NCI-H748 (cell line): ENCODE results near the gene PLA2G2F.

Experiments
- DNase-seq: peaks from one replicate; lab custom pipeline; 2025; ENCODE audit not compliant: unreplicated experiment; lab: John Stamatoyannopoulos, UW

Gene PLA2G2F

DNA sequence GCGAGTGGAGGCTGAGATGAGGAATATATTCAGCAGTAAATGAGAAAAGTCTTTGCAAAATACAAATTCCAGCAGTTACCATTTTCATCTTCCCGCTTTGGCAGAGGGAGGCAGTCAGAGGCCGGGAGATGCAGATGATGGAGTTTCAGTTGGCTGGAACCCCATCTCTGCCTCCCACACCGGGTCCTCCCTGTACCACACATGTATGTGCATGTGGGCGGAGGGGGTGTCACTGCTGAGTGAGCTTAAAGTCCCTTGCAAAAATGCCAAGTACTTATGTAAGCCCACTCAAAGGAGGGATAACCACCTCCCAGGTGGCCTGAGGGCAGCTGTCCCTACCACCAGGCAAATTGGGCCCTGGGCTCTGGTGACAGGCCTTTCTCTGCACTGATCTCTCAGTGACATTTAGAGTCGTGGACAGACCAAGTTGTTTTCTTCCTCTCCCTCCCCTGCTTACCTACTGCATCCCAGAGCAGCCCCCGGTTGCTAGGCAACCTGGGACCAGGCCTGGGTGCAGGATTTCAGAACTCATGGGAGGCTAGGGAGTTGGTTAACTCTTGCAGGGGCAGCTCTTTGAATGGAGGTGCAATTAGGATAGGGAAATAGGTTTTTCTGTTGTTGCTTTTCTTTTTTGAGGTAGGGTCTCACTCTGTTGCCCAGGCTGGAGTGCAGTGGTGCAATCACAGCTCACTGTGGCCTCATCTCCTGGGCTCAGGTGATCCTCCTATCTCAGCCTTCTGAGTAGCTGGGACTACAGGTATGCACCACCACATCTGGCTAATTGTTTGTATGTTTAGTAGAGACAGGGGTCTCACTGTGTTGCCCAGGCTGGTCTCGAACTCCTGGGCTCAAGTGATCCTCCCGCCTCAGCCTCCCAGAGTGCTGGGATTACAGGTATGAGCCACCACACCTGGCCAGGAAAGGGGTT is 29.7 kb downstream of the PLA2G2F start:
- peak; percentile 17 for DNase-seq

DNA sequence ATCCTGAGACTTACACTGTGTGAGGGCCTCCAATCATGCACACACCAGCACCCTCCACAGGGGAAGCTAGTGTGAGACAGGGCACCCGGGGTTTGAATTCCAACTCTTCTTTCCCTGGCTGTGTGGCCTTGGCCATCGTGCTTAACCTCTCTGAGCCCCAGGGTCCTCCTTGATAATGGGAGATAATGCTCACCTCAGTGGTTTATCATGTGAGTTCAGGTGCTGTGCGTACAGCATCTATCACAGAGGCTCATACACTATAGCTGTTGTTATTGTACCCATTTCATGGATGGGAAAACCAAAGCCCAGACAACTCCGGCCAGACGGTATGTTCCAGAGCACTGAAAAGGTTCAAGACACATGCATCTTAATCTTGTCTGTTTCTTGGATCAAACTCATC is 30.8 kb downstream of the PLA2G2F start:
- no peak for DNase-seq

DNA sequence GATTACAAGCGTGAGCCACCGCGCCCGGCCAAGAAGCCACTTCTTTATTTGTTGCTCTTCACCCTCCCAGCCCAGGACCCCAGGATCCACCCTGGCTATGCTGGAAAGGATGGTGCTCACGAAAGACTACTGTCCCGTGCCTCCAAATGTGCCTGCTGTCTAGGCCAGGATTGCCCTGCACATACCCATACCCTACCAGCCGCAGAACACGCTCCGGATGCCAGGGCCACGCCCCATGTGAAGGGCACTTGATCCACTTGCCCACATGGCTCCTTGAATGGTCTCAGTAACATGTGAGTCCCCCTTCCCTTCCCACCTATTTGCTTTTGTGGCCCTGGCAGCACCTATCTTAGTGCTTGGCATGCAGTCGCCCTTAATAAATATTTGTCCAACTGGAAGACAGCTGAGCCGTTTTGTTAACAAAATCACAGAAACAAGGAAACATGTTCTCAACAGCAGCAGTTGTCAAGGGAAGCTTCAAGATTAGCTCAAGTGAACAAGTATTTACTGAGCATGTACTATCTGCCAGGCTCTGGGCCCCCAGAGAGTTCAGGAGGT is 33.0 kb downstream of the PLA2G2F start:
- DNase-seq, result no peak

- DNase-seq, result no peak
These were observed 36.0 kb downstream of the PLA2G2F start for GRCh38 chr1:20174937-20175666.

DNA sequence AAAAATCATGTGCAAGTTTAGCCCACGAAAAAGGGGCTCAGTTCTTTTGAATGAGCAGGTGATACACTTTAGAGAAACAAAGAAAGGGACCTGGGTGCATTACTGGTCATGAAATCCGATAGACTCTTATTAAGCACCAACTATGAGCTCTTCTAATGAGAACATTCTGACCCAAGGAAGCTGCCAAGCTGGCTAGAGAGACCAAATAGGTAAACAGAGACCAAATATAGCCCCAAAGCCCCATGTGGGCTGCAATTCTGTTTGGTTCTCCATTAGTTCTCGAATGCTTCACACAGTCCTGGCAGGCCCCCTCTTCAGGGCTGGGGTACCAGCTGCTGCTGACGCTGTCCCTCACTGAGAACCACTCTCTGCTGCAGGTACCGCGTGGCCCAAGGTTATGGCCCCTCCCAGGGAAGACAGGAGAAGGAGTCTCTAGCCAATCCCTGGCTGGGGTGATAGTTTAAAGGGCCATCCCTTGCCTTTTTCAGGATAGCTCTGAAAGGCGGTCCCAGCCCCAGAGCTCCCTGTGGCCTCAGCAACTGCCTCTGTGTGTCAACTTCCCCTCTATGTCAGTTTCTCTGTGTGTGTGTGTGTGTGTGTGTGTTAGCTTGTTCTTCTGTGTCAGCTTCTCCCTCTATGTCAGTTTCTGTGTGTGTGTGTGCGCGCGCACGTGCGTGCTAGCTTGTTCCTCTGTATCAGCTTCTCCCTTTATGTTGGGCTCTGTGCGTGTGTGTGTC is 39.7 kb downstream of the PLA2G2F start:
- no peak for DNase-seq

DNA sequence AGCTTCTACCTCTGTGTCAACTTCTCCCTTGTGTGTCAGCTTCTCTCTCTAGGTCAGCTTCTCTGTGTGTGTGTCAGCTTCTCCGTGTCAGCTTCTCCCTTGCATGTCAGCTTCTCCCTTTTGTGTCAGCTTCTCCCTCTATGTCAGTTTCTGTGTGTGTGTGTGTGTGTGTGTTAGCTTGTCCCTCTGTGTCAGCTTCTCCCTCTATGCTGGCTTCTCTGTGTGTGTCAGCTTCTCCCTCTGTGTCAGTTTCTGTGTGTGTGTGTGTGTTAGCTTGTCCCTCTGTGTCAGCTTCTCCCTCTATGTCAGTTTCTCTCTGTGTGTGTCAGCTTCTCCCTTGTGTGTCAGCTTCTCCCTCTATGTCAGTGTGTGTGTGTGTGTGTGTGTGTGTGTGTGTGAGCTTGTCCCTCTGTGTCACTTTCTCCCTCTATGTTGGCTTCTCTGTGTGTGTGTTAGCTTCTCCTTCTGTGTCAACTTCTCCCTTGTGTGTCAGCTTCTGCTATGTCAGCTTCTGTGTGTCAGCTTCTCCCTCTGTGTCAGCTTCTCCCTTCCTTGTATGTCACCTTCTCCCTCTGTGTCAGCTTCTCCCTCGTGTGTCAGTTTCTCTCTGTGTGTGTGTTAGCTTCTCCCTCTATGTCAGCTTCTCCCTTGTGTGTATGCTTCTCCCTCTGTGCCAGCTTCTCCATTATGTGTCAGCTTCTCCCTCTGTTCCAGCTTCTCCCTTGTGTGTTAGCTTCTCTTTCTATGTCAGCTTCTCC is 40.4 kb downstream of the PLA2G2F start:
- DNase-seq, result no peak

GRCh38 chr1:20180129-20180843 is 41.2 kb downstream of the PLA2G2F start:
- DNase-seq, result no peak

DNA sequence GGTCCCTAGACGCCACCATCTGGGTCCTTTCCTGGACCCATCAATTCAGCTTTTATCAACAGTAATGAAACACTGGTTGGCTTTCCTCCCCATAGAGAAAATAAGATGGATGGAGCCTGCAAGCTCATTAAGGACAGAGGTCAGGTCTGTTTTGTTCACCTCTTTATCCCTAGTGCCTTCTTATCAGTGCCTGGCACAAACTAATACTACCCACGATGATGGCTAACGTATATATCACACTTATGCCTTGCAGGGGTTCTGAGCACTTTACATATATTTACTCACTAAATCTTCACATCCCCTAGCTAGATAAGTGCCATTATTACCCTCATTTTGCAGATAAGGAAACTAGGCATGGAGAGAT is 41.7 kb downstream of the PLA2G2F start:
- no peak for DNase-seq

GRCh38 chr1:20182415-20182814 is 43.3 kb downstream of the PLA2G2F start:
- DNase-seq, result no peak

- no peak for DNase-seq
These were observed 43.9 kb downstream of the PLA2G2F start for GRCh38 chr1:20183035-20183434.

DNA sequence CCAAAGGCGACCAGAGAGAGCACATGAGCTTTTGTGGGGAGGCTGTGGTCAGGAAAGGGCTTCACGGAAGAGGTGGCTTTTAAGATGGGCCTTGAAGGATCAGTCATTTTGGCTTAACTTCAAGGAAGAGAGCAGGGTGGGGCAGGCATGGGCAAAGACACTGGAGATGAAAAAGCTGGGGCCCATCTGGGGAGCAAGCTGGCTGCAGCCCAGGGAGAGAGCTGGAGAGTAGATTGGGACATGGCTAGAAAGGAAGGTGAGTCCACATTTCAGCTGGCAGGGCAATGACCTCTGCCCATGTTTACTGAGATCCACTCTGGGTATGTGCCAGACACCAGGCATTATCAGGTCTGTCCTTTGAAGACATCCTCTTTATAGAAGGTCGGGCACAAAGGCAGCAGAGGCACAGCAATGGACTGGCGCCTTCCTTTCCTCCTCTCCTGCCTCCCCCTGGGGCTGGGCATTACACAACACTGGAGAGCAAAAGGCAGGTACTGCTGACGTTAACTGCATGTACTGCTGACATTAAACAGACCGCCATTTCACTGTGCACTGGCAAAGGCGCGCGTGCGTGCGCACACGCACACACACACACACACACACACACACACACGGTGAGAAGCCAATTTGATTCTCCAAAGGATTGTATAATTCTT is 44.6 kb downstream of the PLA2G2F start:
- DNase-seq, result no peak

DNA sequence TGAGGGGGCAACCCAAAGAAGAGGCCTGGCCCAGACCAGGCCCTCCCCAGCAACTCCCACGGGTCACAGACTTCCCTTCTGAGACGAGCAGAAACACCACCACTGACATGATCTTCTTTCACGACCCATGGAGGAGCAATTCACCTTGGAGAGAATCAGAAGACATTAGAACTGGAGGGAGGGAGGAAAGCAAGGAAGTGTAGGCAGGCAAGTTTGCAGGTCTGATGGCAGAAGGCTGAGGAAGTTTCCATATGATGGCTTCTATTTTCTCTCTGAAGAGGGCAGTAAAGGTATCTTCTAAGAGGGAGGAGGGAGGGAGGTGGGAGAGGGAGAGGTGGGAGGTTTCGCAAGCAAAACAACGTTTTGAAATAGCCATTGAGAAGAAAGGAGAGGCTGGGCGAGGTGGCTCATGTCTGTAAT is 45.4 kb downstream of the PLA2G2F start:
- no peak for DNase-seq

DNA sequence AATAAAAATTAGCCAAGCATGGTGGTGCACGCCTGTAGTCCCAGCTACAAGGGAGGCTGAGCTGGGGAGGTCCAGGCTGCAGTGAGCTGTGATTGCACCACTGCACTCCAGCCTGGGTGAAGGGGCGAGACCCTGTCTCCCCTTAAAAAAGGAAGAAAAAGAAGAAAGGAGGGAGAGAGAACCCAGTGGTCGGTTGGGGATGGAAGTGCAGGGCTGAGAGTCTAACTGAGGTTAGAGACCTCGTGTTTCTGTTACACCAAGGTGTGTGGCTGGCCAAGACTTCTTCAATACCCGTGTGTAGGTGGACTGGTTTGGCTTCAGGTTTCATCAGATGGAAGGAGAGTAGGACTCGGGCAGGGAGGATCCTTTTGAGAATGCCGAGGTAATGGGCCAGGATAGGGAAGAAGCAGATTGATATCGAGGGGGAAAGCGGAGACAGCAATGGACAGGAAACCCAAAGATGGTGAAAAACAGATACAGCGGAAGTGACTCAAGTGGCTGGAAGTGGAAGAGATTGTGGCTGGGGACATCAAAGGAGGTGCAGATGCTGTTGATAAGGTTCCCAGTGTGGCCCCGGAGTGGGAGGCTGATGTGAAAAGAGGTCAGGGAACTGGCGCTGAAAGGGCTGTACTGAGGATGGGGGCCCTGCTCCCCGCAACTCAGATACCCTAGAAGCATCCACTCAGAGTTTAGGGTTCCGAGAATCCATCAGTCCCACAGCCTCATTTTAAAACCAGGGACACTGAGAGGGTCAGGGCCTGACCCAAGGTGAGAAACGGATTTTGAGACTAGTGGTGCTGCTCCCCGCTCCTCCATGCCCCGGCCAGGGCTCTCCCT is 46.1 kb downstream of the PLA2G2F start:
- no peak for DNase-seq

DNA sequence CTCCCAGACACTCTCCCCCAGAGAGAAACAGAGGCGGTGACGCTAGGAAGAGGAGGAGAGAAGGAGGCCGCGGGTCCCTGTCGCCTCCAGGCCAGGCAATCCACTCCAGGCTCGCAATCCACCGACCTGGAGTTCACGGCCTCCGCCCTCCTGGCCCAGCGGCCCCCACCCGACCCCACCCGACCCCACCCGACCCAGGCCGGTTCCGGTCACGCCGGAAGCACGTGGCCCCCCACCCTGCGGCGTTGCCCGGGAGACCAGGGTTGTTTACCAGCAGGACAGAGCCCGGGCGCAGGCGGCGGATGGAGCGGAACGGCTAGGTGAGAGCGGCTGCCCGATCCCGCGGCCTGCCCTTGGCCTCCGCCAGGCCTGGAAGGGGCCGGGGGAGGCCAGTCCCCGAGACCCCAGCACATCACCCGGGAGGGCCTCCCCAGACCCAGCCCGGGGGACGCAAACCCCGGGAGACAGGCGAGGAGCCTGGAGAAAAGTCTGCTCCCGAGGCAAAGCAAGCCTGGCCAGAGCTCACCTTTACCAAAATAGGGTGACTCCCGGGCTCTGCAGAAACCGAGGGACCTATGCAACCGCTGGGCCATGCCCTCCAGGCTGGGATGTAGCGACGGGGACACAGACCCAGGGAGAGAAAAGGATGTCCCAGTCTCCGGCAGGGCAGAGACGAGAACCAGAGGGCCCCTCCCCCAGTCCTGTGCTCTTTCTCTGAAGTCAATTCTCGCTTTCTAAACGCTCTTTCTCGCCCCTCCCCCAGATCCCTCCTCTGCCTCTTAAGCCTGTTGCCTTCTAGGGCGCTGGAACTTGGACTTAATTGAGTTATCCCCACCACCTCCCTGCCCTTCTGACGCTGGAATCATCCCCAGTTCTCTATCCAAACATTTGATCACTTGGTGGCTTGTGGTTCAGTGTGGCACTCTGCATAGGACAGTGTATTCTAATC is 47.0 kb downstream of the PLA2G2F start, which contains the start of the genes PLA2G2C and UBXN10:
Gene PLA2G2C (minus strand): TSS at position 685 of the 949 bp plus-strand sequence. CDS start 9,155 bp downstream, outside the sequence.
Gene UBXN10 (plus strand): TSS at position 263 of the 949 bp plus-strand sequence. CDS start 4,466 bp downstream, outside the sequence.
- DNase-seq, result peak; percentile 7

GRCh38 chr1:20187103-20187812 is 48.1 kb downstream of the PLA2G2F start:
- no peak for DNase-seq

DNA sequence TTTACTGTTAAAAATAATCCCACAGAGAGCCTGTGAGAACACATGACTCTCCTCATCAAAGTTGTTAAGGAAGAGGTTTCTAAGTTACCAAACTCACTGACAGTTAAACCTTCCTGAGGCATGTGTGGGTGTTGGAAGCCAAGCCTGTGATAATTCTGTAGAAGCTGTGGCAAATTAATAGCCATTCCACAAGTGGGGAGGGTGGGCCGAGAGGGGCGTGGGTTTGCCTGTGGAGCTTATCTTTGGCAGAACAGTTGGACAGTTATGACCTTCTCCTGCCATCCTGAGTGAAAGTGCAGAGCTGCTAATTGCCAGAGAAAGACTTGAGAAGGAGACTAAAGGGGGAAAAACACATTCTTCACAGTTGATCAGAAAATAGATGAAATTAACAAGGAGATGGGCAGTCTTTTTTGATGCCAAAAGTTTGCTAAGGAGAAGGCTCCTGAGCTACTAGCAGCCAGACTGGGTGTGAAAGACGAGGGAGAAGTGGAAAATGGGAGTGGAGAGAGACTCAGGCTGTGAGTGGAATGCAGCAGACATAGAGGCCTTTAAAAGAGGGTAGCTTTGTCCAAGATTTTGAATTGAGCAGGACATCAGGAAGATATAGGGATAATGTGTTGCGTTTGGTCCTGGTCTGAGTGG is 48.8 kb downstream of the PLA2G2F start:
- DNase-seq, result no peak
